Stimulated activated CD4-positive, alpha-beta T cell treated with anti-CD3 and anti-CD28 coated beads, Interleukin-12 subunit alpha, Interleukin-12 subunit beta, amount 100 ng/mL, for 48 hours (primary cell): ENCODE data around the gene F7.

ENCODE experiments used
- DNase-seq, 3 donors: peaks; one replicate each; pipeline ENCODE4 v3.0.0-alpha.2; 2020; ENCODE audit warnings: low read depth in 2 of 3, low spot score in 1 of 3

Gene F7

GRCh38 chr13:113137691-113138298 lies 32.2 kb downstream of the F7 start:
- DNase-seq, result no peak

DNA sequence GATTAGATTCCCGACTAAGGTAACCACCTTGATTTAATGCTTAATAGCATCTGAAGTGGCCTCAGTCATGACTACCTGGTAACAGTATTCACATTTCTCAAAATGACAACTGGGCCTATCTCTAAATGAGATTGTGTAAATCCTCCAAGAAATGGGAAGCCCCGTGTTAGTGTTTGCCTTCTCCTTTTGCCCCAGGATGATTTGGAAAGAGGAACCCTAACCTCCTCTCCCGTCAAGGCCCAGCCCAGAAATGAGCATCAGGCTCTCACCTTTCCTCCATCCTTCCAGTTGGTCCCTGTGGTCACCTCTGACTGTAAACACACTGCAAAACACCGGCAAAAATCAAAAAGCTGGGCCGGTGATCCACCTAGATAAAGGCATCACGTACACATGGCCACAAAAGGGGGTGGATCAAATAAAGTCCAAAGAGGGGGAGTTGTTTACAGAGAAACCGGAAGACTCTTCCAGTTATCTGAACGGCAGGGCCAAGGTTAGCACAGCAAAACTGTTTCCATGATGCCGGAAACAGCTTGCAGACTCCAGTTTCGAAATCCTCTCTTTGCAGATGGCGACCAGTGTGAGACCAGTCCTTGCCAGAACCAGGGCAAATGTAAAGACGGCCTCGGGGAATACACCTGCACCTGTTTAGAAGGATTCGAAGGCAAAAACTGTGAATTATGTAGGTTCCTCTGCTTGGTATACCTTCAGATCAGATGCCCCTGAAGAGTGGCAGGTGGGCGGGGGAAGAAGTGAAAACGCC lies 33.4 kb downstream of the F7 start:
- DNase-seq, result no peak

DNA sequence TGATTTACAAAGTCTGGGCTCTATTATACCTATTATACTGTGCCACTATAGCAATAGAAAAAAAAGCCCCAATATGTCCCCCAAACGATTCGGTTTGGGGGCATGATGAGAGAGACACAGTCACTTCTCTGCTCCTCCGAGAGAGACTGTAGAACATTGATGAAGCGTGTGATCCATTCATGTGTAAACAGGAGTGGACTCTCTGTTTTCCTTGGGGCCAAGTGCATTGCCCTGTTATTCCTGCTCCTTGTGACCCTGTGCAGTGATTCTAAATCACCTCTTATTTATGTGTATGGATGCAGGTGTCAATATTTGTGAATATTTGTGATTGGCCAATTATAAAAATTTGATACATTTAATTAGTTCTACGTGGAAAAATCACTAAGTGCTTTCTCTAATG lies 34.0 kb downstream of the F7 start:
- no peak for DNase-seq

- DNase-seq, result no peak
Measured at GRCh38 chr13:113140677-113141600, 35.3 kb downstream of the F7 start.

DNA sequence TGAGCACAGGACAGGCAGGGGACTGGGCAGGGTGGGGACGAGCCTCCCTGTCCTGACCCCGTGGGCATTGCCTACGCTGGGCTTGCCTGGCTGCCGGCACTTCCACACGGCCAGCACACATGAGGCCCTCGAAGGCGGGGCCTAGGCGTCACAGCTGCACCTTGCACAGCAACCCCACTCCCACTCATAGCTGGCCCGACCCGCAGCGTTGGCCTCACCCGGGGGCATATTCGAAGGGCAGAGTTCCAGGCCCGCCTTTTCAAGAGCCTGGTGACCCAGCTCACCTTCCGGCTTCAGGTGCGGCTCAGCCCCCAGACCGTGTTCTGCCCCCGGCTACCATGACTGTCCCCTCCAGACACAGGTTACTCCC lies 36.0 kb downstream of the F7 start:
- no peak for DNase-seq

GRCh38 chr13:113142876-113143275 lies 37.3 kb downstream of the F7 start:
- no peak for DNase-seq

GRCh38 chr13:113143466-113144254 lies 38.1 kb downstream of the F7 start:
- DNase-seq, result no peak

GRCh38 chr13:113144255-113144629 lies 38.7 kb downstream of the F7 start:
- DNase-seq, result no peak

- DNase-seq, result peak in 2 of 3 donors; percentile 26 to 62
Measured at GRCh38 chr13:113145496-113145895, 39.9 kb downstream of the F7 start.

DNA sequence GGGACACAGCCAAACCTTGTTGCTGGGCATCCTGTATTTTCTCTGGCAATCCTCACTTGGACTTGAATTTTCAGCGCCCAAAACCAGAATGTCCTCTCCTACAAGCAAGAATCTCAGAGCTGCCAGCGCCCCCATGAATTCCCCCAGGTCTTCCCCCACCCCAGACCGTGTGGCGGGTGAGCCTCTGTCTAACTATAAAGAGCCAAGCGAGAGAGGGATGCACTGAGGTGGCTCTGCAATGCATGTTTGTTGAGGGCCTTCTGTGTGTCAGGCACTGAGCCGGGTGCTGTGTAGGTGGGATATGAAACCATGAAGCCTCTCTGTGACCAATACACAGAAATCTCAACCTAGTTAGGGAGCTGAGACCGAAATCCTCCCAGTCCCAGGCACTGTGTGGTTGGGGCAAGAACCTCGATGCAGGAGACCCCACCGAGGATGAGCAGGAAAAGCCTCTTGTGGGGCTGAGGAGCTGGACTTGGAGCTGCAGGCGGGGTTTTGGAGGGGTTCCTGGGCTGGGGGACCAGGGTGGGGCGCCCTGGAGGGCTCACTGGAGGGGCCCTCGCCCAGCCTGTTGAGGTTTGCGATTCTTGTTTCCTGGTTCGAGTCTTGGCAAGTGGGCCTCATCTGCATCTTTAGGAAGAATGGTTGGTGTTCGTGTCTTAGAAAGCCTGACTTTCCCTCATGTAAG lies 40.5 kb downstream of the F7 start:
- DNase-seq, result no peak

GRCh38 chr13:113146750-113147149 lies 41.2 kb downstream of the F7 start:
- DNase-seq, result no peak

DNA sequence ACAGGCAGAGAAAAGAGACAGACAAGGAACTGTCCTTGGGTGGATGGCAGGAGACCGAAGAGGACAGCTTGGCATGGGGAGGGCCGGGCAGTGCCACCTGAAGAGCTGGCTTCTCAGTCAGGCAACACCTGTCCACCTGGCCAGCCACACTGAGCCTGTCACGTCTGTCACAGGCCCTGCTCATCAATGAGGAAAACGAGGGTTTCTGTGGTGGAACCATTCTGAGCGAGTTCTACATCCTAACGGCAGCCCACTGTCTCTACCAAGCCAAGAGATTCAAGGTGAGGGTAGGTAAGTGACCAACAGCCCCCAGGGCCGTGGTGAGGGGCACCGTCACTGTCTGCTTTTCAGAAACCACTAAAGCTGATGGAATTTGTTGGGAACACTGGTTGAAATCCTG lies 41.6 kb downstream of the F7 start:
- DNase-seq, result no peak

DNA sequence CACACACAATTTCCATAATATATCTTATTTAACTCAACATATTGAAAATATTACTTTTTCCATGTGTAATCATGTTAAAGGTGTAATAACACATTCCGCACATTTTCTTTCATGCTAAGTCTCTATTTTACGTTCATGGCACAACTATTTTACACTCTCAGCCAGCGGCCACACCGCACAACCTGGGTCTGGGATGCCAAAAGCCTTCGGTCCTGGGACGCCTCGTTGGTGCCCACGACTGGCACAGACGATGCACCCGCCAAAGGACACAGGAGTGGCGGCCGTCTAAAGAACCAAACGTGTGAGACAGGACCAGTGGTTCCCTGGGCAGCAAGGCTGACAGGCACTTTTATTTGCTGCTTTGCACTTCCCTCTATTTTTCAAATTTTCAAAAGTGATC lies 42.8 kb downstream of the F7 start:
- DNase-seq, result no peak

DNA sequence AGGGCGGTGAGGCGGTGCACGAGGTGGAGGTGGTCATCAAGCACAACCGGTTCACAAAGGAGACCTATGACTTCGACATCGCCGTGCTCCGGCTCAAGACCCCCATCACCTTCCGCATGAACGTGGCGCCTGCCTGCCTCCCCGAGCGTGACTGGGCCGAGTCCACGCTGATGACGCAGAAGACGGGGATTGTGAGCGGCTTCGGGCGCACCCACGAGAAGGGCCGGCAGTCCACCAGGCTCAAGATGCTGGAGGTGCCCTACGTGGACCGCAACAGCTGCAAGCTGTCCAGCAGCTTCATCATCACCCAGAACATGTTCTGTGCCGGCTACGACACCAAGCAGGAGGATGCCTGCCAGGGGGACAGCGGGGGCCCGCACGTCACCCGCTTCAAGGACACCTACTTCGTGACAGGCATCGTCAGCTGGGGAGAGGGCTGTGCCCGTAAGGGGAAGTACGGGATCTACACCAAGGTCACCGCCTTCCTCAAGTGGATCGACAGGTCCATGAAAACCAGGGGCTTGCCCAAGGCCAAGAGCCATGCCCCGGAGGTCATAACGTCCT lies 43.4 kb downstream of the F7 start:
- no peak for DNase-seq

- no peak for DNase-seq
Measured at GRCh38 chr13:113149711-113150549, 44.3 kb downstream of the F7 start.

DNA sequence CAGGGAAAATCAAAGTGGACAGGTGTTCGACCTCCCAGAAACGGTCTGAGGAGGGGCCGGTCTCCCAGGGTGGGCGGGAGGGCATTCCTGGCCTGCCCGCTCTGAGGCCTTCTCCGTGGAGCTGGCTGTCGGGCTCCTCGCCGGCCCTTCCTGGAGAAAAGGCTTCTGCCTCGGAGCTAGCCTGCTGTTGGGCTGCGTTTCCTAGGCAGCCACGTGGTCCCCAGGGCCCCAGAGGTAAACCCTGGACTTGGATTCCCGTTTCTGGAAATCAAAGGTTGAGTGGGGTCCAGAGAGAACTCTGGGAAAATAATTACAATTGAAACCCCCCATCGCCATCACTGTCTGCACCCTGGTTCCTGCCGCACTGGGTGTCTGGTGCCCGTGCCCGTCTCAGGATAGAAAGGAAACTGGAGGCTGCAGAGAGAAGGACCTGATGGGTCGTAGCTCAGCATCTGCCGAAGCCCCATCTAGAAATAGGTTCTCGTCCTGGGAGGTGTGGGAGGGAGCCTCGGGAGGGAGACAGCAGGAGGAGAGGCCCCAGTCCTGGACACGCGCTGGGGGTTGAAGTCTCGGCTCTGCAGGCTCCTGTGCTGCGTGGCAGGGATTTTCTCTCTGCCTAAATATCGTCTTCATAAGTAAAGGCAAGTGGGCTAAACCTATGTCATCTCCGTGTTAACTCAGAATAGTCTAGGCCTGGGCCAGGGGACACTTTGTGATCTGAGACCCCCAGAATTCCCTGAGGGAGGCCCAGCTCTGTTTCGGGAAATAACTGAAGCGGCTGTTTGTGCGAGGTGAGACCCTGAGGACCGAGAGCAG lies 45.2 kb downstream of the F7 start:
- DNase-seq, result no peak

DNA sequence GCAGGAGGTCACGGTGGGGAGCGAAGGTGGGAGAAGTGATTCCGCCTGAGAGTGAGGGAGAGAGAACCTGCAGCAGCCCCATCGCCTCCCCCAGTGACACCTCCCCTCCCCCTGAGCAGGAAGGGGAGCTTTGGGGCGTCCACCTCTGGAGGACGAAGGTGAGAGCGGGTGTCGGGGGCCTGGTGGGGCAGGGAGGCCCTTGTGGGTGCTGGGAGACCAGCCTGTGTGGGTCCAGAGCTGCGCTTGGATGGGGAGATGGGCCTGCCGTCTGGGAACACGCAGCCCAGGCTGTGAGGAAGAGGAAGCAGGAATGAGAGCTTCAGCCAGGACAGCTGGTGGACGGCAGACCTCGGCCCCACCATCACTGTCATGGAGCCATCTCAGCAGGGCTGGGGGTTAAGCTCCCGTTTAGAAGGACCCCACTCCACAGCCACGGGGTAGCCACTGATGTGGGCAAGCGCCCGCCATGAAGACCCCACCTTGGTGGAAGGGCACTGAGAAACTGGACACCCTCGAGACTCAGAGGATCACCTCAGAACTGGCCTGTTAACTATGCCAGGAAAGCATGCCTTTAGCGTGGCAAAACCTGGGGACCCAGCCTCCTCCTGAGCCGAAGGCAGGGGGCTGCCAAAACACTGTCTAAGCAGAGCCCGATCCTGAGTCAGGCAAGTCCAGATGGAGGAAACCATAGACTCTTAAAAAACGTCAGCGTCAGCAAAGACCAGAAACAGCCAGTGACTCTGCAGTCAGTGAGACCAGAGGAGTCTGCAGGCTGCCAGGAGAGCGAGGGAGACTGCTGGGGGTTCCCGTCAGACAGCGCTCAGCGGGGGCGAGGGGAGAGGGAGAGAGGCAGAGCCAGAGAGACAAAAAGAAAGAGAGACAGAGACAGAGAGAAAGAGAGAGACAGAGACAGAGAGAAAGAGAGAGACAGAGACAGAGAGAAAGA lies 46.4 kb downstream of the F7 start:
- no peak for DNase-seq

- DNase-seq, result no peak
Measured at GRCh38 chr13:113152691-113152983, 47.0 kb downstream of the F7 start.
